Small intestine (tissue), 7 donors: ENCODE data around the gene ENAH. TPM values are rescaled to one million over a fixed set of nuclear protein-coding genes. Genes with fewer than 3 reads are reported as not detected.
"Not testable (repeated sequence)": the region's sequence is repeated elsewhere in the genome, so short reads cannot be mapped to it uniquely, and the experiment has no call there.

Experiments used
- DNase-seq, 2 donors: peaks; one replicate each; pipeline versions ENCODE4 v3.0.0 to v3.0.0-alpha.2; 2013
- FAIRE-seq: peaks from 2 replicates; lab custom pipeline; 2012; peaks lifted over from hg19 to GRCh38; lab: Jason Lieb, UNC
- H3K27ac ChIP-seq, 3 donors: one replicate each; pipeline ENCODE4 v1.5.1; 2013; ENCODE audit warnings: low read length in 2 of 3, mild to moderate bottlenecking in 2 of 3, control low read depth in 1 of 3, inconsistent platforms in 1 of 3, low read depth in 1 of 3, moderate library complexity in 1 of 3
- H3K27me3 ChIP-seq, 3 donors: one replicate each; pipeline ENCODE4 v1.6.1; 2013; ENCODE audit warnings: low read length in 3 of 3, inconsistent platforms in 1 of 3; ENCODE audit not compliant: control insufficient read depth in 3 of 3, insufficient read depth in 3 of 3
- H3K36me3 ChIP-seq, 3 donors: one replicate each; pipeline ENCODE4 v1.6.1; 2013; ENCODE audit warnings: low read length in 3 of 3, inconsistent platforms in 1 of 3, low read depth in 1 of 3, mild to moderate bottlenecking in 1 of 3, moderate library complexity in 1 of 3; ENCODE audit not compliant: control insufficient read depth in 3 of 3, insufficient read depth in 2 of 3
- H3K4me1 ChIP-seq, 3 donors: one replicate each; pipeline ENCODE4 v1.6.1; 2013; ENCODE audit warnings: low read length in 2 of 3, inconsistent platforms in 1 of 3, low read depth in 1 of 3, mild to moderate bottlenecking in 1 of 3, moderate library complexity in 1 of 3; ENCODE audit not compliant: control insufficient read depth in 3 of 3, insufficient read depth in 2 of 3
- H3K4me3 ChIP-seq, 3 donors: one replicate each; pipeline ENCODE4 v1.5.1; 2013; ENCODE audit warnings: low read length in 3 of 3, control low read depth in 1 of 3, inconsistent platforms in 1 of 3, low read depth in 1 of 3, mild to moderate bottlenecking in 1 of 3, moderate library complexity in 1 of 3
- H3K9me3 ChIP-seq, 2 donors: one replicate each; pipeline ENCODE4 v1.6.1; 2013; ENCODE audit warnings: low read depth in 1 of 2, low read length in 1 of 2; ENCODE audit not compliant: control insufficient read depth in 2 of 2, insufficient read depth in 1 of 2
- WGBS, 3 donors: extraction: QIAGEN DNeasy Blood & Tissue Kit; methylation state at CpG; one replicate each; pipeline ENCODE4 v1.1.7; 2013; 5-methylcytosine and 5-hydroxymethylcytosine counted together
- polyA plus RNA-seq, 4 donors: library from polyadenylated mRNA; stranded (reverse) in 3 of 4; unstranded in 1 of 4; fragments of 200-250 nt in 3 of 4; fragments of 120-200 nt in 1 of 4; gene quantifications; one replicate each; pipeline versions ENCODE4 v1.2.1 to v1.2.3, GENCODE V29; 2013
- donor health status: healthy with polysubstance abuse.
- donor health status: control.
- donor health status: control.
- donor health status: Bipolar disorder and iron deficiency.
- donor health status: healthy.

Gene ENAH
- polyA plus RNA-seq, 4 donors = 4.5 to 26.0 (median 13.9) TPM

DNA sequence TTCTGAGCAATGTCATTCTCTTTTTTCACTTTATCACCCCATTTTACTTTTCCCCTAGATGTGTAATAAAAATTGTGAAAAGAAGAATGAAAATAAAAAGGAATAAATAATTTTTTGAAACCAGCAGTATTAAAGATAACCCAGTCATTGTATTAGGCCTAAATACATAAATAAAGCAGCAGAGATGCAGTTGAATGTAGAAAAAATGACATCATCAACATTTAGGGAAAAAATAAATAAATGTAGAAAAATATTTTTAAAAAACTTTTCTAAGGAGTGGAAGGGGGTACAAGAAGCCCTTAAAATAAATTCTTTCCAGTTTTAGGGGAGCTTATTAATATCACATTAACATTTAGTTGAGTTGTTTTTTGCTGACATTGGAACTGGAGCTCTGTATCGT is 15.3 kb upstream of the ENAH start:
- no peak for DNase-seq
- H3K27me3 ChIP-seq = no peaks in the 10 kb centered on the region
- no peaks in the 10 kb centered on the region for H3K9me3 ChIP-seq
- no peak overlapping the region for H3K4me3 ChIP-seq
- H3K27ac ChIP-seq = no peak overlapping the region
- peaks cover 0 to 15% (median 0%) of the 10 kb centered on the region in 3 donors for H3K4me1 ChIP-seq
- 85 to 94% (median 92%) methylated on average over 1 of the region's 1 CpG for WGBS, 3 donors
- FAIRE-seq = no peak
- H3K36me3 ChIP-seq = no peaks in the 10 kb centered on the region

DNA sequence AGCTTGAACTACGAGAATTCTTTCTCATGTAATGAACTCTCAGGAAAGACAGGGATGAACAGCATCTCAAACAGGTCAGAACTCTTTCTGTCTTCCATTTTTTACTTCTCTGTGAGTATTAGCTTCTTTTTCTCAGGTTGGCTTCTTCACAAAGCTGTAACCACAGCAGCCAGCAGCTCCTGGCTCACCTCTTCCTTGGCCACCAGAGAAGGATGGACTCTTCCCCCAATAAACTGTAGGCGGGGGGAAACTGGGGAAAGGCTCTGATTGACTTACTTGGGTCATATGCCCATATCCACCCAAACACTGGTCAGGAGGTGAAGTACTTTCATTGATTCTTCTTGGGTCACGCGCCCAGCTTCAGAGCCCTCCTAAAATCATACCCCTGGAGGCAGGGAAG is 14.4 kb upstream of the ENAH start:
- H3K27ac ChIP-seq = no peak overlapping the region
- DNase-seq = no peak
- 82 to 94% (median 86%) methylated on average over 4 of the region's 4 CpGs for WGBS, 3 donors
- peaks cover 0 to 15% (median 0%) of the 10 kb centered on the region in 3 donors for H3K4me1 ChIP-seq
- H3K9me3 ChIP-seq = no peaks in the 10 kb centered on the region
- FAIRE-seq = no peak
- H3K27me3 ChIP-seq = no peaks in the 10 kb centered on the region
- no peak overlapping the region for H3K4me3 ChIP-seq
- no peaks in the 10 kb centered on the region for H3K36me3 ChIP-seq

DNA sequence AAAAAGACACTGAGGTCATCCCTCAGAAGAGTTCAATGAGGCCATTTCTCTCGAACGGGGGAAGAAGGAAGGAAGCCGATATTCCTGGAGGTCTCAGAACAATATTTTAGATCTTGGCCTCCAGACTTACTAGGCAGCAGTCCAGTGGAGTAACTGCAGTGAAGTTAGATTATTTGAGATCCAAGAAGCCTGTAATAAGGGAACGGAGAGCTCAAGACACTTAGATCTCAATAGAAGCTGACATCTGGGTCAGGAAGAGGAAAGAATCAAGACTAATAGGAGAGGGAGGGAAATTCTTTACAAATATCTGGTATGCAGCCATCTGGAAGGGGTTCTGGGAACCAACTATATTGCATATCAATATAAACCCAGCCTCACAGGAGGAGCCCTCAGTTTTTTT is 13.6 kb upstream of the ENAH start:
- H3K9me3 ChIP-seq = no peaks in the 10 kb centered on the region
- H3K4me1 ChIP-seq = peaks cover 0 to 10% (median 0%) of the 10 kb centered on the region in 3 donors
- FAIRE-seq (no peak), DNase-seq (no peak)
- 58 to 84% (median 78%) methylated on average over 4 of the region's 4 CpGs for WGBS, 3 donors
- no peak overlapping the region for H3K4me3 ChIP-seq
- H3K36me3 ChIP-seq = no peaks in the 10 kb centered on the region
- no peaks in the 10 kb centered on the region for H3K27me3 ChIP-seq
- no peak overlapping the region for H3K27ac ChIP-seq

DNA sequence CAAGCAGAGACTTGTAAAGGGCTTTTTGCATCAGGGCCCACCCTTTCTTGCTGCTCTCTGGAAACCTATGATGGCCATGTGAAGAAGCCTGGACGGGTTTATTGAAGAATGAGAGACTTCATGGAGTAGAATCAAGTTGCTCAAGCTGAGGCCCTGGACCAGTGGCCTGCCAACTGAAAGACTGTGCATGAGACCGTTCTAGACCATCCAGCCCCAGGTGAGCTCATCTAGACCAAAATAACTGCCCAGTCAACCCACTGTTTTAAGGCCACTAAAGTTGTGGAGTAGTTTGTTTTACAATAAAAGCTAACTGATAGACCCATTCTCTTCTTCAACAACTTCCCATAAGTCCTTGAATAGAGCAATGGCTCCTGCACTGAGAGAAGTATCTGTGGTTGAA is 11.8 kb upstream of the ENAH start:
- DNase-seq (no peak), FAIRE-seq (no peak)
- 81 to 92% (median 88%) methylated on average over 2 of the region's 2 CpGs for WGBS, 3 donors
- H3K4me3 ChIP-seq = no peak overlapping the region
- H3K36me3 ChIP-seq = no peaks in the 10 kb centered on the region
- no peaks in the 10 kb centered on the region for H3K27me3 ChIP-seq
- no peaks in the 10 kb centered on the region for H3K4me1 ChIP-seq
- H3K27ac ChIP-seq = no peak overlapping the region
- H3K9me3 ChIP-seq = no peaks in the 10 kb centered on the region

DNA sequence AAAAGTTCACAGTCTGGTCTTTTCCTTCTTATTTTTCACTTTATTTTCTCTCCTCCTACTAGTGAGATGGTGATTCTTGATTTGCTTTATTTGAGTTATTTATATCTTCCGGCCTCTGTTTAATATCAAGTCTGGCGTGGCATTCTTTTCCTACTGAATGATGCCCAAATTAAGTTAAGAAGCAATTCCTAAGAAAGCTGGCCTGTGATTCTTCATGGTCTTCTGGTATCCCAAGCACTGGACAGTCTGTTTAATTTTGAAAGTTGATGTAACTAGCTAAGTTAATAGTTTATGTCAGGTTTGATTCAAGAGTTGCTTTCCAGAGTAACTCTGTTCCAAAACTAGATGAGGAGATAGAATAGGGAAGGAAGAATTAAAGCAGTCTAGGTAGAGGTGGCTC is 9.2 kb upstream of the ENAH start:
- H3K4me3 ChIP-seq = no peak overlapping the region
- H3K27me3 ChIP-seq = no peaks in the 10 kb centered on the region
- H3K9me3 ChIP-seq = no peaks in the 10 kb centered on the region
- FAIRE-seq = no peak
- no peaks in the 10 kb centered on the region for H3K4me1 ChIP-seq
- no peak for DNase-seq
- no peak overlapping the region for H3K27ac ChIP-seq
- no peaks in the 10 kb centered on the region for H3K36me3 ChIP-seq
- WGBS, 3 donors = 79 to 90% (median 85%) methylated on average over 2 of the region's 2 CpGs

DNA sequence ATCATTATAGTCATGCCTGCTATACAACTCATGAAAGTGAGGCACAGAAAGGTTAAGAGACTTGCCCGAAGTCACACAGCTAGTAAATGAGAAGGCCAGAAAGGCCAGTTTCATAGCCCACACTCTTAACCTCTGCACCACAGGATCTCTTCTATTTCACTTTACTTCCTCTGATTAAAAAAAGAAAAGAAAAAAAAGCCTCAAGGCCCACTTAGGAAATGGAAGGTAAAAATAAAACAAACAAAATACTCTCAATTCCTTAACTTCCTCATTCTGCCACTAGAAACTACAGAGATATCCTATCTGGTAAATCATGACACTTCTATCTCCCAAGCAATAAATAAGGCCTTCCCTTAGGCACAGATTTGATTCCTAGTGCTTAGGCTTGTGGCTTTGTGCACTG is 7.6 kb upstream of the ENAH start:
- 72 to 91% (median 86%) methylated on average over 1 of the region's 1 CpG for WGBS, 3 donors
- Histone ChIP-seq H3K4me1 (peaks cover 0 to 4% (median 0%) of the 10 kb centered on the region in 3 donors), H3K27ac (no peak overlapping the region), H3K4me3 (no peak overlapping the region), H3K27me3 (no peaks in the 10 kb centered on the region), H3K36me3 (no peaks in the 10 kb centered on the region), H3K9me3 (no peaks in the 10 kb centered on the region)
- DNase-seq = no peak
- no peak for FAIRE-seq

DNA sequence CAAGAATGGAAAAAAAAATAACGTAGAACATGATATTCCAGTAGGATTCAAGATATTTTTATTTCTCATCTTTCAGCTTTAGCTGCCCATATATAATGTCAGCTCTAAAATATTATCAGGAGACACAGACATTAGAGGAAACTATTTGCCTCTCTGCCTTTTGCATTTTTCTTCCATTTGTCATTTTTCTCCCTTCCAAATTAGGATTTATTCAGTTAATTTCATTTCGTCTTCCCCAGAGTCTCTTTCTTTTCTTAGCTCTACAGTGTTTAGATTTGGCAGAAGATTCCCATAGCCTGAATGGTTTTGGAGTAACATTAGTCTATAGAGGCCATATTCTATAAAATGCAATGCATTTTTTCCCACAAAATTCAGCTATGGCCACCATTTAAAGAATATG is 5.1 kb upstream of the ENAH start:
- Histone ChIP-seq H3K4me3 (no peak overlapping the region), H3K36me3 (no peaks in the 10 kb centered on the region), H3K9me3 (no peaks in the 10 kb centered on the region), H3K4me1 (peaks cover 0 to 4% (median 0%) of the 10 kb centered on the region in 3 donors), H3K27me3 (no peaks in the 10 kb centered on the region), H3K27ac (peak overlapping the region in 1 of 3 donors; percentile 30)
- DNase-seq (no peak), FAIRE-seq (no peak)
- 71 to 88% (median 85%) methylated on average over 2 of the region's 2 CpGs for WGBS, 3 donors

DNA sequence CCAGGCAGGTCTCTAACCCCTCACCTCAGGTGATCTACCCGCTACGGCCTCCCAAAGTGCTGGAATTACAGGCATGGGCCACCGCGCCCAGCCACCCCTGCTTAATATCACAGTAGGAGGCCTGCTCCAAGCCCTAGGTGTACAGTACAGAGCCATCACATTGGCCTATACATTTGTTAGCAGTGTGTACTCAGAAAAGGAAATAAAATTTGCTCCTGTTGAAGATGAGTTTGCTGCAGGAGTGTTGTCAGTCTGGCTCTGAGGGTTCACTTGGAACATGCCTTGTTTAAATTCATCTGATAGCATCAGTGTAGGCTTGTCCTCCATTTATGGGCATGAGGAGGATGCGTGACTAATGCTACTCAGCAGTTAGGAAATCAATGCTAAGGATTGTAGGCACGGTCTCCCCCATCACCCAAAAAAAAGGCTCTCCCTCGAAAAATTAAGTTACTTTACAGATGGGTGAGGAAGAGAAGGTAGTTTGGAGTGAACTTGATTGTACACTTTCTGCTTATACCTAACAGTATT is 4.6 kb upstream of the ENAH start:
- WGBS, 3 donors = 85 to 92% (median 88%) methylated on average over 7 of the region's 7 CpGs
- no peak overlapping the region for H3K4me3 ChIP-seq
- peaks cover 0 to 4% (median 0%) of the 10 kb centered on the region in 3 donors for H3K4me1 ChIP-seq
- DNase-seq (no peak), FAIRE-seq (no peak)
- no peaks in the 10 kb centered on the region for H3K9me3 ChIP-seq
- peak overlapping the region in 2 of 3 donors; percentile 10 to 21 for H3K27ac ChIP-seq
- no peaks in the 10 kb centered on the region for H3K36me3 ChIP-seq
- H3K27me3 ChIP-seq = no peaks in the 10 kb centered on the region

DNA sequence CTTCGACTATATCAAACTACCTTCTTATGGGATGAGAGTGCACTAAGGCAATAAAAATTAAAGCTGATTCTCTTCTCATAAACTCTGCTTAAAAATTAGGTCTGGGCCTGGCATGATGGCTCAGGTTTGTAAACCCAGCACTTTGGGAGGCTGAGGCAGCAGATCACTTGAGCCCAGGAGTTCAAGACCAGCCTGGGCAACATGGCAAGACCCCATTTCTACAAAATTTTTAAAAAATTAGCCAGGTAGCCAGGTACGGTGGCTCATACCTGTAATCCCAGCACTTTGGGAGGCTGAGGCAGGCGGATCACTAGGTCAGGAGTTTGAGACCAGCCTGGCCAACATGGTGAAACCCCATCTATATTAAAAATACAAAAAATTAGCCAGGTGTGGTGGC is 3.3 kb upstream of the ENAH start:
- whole genome bisulfite sequencing, 3 donors = 89 to 93% (median 90%) methylated on average over 3 of the region's 3 CpGs
- not testable (repeated sequence) for H3K9me3 ChIP-seq, H3K4me3 ChIP-seq, H3K4me1 ChIP-seq, DNase-seq, FAIRE-seq, H3K36me3 ChIP-seq, H3K27me3 ChIP-seq
- H3K27ac ChIP-seq = peak overlapping the region in 1 of 3 donors; percentile 55
